Measurements from ENCODE around the gene GTF2H3.
"Not testable (repeated sequence)": the region's sequence is repeated elsewhere in the genome, so short reads cannot be mapped to it uniquely, and the experiment has no call there.

Gene GTF2H3

DNA sequence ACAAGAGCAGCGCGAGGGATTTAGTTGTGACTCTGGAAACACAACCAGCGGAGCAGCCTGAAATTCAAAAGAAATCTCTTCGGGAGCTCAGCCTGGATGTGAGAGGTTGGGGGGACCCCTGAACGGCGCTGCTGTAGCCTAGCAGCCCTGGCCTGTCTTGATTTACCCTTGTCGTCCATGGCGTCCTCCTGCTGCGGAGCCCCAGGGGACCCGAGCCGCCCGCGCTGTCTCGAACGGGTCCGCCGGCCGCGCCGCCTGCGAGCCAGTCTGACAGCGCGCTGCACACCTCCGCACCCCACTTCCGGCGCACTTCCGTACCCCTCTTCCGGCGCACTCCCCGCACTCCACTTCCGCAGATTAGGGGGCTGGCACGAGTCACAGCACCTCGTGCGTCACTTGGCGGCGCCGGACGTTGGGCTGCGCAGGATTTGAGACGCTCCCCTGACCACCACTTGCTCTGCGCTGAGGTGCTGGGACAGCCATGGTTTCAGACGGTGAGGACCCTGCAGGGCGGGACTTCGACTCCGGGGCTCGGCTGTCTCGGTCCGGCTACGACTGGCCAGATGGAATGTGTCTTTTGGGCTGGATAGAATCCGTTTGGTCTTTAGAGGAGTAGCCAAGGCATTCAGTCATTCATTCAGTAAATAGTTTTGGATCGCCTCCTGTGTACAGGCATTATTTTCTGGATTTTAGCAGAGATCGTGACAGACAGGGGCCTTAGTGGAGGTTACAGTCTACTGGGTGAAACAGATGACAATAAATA is at the start of gene GTF2H3, which contains the start of gene EIF2B1:
Gene GTF2H3 (plus strand): TSS at position 451 of the 763 bp plus-strand sequence. CDS start 31 bp downstream, at position 482.
Gene EIF2B1 (minus strand): TSS at position 308 of the 763 bp plus-strand sequence. CDS start 129 bp downstream, at position 179.
- peak; percentile 93 for DNase-seq (ENCODE audit: low spot score)

DNA sequence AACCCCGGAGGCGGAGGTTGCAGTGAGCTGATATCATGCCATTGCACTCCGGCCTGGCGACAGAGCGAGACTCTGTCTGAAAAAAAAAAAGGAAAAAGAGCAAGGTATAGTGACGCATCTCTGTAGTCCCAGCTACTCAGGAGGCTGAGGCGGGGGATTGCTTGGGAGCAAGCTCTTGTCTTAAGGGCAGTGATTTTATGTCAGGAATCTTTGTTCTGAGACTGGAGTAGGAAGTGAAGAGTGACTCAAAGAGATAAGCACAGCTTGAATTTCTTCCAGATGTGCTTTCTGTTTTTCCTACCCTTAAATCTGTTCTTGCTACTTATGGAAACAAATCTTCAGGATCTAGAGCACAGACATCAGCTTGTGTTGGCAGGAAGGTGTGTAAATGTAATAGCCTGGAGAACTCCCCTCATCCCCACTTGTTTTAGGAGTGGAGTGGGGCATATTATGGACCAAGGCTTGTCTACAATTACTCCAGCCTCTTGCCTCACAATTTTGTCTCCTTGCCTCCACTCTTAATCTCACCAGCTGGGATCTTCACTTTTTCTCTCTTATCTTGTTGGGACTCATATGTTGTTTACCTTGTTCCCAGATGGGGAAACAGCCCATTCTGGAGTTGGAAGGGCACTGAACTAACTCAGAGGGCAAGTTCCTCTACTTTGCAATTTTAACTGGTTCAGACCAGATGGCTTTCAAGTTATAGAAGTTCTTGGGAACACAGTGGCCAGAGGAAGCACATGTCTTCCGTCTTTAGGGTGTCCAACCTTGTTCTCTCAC is 41.7 kb upstream of the GTF2H3 start:
- DNase-seq (ENCODE audit: low spot score), result no peak

DNA sequence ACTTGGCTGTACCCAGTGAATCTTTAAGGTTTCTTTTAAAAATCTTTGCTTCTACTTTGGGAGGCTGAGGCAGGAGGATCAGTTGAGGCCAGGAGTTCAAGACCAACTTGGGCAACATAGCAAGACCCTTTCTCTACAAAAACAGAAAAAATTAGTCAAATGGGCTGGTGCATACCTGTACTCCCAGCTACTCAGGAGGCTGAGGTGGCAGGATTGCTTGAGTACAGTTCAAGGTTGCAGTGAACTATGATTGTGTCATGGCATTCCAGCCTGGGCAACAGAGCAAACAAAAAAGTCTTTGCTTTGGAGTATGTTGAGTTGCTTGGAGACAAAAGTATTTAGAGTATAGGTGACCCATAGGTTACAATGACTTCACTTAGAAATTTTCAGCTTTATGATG is 37.9 kb upstream of the GTF2H3 start:
- no peak for DNase-seq (ENCODE audit: low spot score)

DNA sequence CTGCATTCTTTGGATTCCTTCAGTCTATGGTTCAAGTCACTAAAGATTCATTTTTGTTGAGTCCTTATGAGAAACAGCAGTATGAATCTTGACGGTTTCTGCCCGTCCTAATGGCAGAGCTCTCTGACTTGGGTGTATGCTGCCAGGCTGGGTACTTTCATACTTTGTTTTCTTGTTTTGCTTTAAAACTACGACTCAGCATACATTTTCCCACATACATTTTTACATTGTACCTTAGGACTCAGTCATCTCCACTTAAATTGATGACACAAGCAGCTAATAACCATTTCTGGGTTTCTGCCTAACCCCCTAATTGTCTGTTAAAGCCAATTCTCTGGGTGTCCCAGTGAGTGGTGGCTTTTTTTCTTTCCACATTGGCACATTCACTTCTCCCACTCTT is 36.5 kb upstream of the GTF2H3 start:
- no peak for DNase-seq (ENCODE audit: low spot score)

DNA sequence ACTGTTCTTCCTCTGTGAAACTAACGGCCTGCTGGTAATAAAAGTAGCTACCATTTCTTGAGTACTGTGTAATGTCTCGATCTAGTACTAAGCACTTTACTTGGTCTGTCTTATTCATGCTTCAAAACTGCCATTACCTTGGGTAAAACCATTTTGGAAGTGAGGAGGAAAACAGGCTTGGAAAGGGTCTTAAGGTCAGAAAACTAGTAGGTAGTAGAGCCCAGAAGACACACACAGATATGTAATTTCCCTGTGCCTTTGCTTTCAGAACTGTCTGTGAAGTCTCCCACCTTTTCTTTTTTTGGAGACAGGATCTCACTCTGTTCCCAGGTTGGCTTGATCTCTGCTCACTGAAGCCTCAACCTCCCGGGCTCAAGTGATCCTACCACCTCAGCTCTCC is 35.1 kb upstream of the GTF2H3 start:
- no peak for DNase-seq (ENCODE audit: low spot score)

DNA sequence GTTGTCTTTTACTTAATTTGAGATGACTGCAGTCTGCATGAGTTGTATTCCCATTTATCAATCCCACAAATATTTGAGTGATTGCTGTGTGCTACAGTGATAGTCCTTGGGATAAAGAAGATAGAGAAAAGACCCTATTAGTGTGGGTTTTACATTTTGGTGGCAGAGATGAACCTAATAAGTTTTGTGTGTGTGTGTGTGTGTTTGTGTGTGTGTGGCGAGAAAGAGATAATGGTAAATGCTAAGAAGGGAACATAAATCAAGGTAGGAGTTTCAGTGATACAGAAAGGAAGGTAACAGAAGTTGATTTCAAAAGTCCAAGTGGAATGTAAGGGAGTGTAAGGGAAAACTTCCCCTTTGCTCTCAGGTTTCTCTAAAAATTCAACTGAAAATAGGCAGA is 34.3 kb upstream of the GTF2H3 start:
- no peak for DNase-seq (ENCODE audit: low spot score)

DNA sequence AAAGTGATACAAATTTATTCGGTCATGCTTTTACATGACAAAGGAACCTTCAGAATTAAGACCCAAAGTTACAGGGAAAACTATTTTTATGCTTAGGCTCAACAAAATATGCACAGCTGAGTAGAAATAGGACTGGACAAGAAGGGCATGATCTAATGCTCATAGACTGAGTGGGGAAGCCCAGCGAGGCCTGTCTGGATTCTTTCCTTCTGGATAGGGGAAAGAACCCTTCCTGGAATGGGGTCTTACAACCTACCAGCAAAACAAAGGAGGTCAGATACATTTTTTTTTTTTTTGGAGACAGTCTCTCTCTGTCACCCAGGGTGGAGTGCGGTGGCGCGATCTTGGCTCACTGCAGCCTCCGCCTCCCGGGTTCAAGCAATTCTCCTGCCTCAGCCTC is 33.9 kb upstream of the GTF2H3 start:
- DNase-seq (ENCODE audit: low spot score), result no peak

DNA sequence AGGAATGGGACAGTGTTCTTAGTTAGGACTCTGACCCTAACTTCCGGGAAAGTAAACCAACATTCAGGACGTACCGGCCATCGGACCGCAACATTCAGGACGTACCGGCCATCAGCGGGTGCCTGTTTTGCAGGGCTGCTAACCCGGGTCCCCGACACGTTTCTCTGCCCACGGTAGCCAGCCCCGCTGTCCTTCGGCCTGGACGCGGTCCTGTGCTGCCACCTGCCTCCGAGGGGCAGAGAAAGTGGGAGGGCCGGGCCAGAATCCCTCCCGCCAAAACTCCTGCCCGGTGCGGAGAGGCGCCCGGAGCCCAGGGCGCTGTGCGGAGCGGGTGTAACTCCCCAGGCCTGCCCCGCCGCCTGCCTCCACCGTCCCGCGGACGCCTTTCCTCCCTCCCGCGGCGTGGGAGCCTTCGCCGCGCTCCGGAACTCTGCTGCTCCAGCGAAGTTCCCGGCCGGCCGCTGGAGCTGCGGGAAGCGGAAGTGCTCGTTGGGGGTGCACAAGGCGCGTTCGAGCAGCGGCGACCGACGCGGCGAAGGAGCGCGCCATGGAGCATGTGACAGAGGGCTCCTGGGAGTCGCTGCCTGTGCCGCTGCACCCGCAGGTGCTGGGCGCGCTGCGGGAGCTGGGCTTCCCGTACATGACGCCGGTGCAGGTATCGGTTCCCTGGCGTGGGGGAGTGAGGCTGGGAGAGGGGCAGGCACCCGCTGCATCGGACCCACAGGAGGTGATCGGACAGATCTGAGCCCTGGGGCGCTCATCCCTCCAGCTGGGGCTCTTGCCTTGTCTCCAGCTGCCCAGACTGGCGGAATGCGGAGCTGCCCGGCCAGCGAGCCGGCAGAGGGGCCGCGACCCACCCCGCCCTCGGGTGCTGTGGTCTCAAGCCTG is 31.8 kb upstream of the GTF2H3 start, which contains the start of gene DDX55:
Gene DDX55 (plus strand): TSS at position 498 of the 888 bp plus-strand sequence. CDS start 50 bp downstream, at position 548.
- DNase-seq (ENCODE audit: low spot score), result peak; percentile 71

DNA sequence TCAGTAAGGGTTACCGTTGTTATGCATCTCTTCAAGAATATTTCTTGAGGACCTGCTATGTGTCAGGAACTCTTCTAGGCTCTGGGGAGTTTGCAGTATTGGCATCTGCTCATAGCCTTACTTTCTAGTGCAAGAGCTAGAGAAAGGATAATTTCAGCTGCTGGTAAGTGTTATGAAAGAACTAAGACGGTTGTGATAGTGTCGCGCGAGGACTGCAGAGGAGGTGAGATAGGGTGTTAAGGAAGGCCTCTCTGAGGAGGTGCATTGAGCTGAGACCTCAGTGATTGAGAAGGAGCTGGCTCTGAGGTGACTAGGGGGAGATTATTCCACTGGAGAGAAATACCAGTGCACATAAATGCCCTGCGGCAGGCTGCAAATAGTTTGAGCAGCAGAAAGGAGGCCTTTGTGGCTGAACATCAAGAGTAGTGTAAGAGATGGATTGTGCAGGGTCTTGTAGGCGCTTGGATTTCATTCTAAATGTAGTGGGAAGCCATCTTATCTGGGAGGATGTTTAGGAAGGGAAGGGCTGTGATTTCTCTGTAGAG is 30.9 kb upstream of the GTF2H3 start:
- DNase-seq (ENCODE audit: low spot score), result no peak

DNA sequence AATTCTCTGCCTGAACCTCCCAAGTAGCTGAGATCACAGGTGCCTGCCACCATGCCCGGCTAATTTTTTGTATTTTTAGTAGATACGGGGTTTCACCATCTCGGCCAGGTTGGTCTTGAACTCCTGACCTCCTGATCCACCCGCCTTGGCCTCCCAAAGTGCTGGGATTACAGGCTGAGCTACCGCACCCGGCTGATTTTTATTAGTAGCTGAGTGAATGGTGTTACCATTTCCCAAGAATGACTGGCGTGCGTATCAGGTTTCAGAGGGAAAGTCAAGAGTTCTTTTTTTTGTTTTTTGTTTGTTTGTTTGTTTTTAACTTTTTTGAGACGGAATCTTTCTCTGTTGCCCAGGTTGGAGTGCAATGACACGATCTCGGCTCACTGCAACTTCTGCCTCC is 30.1 kb upstream of the GTF2H3 start:
- DNase-seq (ENCODE audit: low spot score), result not testable (repeated sequence)

DNA sequence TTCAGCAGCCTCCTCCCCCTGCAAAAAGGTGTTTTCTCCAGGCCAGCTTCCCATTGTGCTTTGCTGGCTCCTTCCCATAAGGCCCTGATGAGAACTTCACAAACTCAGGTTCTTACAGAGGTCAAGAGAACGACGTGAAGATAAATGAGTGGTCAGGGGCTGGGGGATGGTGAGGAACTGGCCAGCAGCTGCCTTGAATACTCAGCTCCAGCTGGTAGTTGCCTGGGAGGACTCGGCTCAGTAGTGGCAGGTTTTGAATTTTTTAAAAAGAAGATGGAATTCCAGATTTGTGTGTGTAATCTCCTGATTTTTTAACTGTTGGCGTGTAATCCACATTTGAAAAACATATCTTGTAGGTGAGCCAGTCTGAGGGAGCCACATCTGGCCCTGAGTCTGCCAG is 25.9 kb upstream of the GTF2H3 start:
- DNase-seq (ENCODE audit: low spot score), result no peak

DNA sequence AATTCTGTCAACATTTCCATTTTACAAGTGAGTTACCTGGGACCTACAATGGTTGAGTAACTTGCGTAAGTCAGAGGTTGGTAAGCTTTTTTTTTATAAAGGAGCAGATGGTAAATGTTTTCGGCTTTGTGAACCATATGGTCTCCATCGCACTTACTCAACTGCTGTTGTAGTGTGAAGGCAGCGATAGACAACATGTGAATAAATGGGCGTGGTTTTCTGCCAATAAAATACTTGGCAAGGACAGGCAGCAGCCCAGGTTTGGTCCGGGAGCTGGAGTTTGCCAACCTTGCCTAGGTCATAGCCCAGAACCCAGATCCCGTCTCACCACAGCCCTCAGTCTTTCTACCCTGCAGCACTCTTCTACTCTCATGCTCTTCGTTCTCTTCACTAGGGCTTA is 25.4 kb upstream of the GTF2H3 start:
- DNase-seq (ENCODE audit: low spot score), result no peak

DNA sequence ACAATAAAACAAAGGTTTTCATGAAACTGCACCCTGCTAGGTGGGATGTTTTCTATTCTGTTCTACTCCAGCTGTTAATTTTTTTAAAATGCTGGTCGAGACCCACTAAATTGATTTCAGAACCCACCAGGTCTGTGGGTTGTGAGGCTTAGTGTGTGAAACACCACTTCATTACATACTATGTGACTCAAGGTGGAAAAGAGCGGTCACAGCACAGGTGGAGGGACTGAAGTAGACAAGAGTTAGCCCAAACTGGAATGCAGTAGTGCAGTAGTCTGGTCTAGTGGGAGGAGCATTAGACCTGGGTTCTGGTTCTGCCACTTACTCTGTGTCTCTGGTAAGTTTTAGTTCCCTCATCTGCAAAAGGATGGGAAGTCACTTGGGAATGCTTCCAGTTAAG is 19.5 kb upstream of the GTF2H3 start:
- no peak for DNase-seq (ENCODE audit: low spot score)

DNA sequence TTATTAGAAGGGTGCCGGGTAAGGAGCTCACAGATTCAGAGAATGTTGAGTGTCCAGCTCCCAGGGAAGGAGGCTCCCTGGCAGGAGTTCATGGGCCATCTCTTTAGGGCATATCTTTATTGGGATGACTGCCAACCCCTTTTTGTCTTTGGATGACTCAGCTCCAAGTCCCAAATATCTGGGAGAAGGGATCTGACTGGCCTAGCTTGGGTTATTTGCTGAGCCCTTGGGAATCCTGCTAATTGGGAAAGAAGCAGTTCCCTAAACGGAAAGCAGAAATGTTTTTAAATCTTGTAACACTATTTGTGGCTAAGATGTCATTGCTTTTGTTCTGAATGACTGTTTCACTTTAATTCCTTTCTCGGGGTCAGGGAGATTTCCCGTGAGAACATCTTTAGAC is 19.1 kb upstream of the GTF2H3 start:
- DNase-seq (ENCODE audit: low spot score), result no peak

DNA sequence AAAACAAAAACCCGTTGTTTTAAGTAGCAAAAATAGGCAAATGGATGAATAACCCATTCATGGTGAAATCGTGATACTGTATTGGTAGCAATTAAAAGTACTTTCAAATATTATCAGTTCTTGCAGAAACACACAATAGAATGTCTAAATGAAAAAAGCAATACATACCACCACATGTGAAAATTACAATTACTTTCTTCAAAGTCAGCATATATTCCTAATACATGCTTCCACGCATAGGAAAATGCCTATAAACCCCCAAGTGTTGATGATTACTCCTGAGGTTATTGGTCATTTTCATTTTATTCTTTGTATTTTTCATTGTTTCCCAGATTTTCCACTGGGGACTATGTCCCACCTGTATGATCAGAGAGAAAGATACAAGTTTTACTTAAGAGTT is 16.5 kb upstream of the GTF2H3 start:
- no peak for DNase-seq (ENCODE audit: low spot score)

DNA sequence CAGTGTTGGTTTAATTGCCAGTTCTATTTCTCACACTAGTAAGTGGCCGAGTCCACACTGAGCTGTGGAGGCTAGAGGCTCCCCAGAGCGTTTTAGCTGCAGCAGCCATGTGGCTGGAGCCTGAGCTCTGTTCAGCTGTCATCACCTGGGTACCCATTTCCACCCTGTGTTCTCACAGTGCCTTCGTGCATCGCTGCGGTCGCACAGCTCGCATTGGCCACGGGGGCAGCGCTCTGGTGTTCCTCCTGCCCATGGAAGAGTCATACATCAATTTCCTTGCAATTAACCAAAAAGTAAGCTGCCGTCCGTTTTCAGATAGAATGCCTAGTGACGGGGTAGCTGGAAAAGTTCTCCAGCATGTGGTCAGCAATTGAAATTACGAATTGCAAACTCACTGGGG is 16.0 kb upstream of the GTF2H3 start:
- DNase-seq (ENCODE audit: low spot score), result no peak

DNA sequence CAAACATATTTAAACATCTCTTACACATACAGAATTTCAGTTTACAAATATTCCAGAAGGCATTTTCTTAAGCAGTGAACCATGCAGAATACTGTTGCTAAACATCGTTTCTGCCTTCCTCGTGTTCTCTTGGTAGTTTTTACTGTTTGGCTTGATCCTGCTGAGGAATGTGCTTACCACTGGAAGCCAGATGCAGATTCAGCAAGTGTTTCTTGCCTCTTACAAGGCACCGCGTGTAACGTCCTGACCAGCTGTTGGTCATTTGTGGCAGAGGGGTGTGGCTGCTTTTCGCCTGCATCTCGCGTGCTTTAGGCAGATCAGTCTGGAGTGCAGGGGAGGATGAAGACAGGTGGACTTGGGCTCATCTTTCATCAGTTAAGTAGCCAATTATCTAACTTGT is 12.5 kb upstream of the GTF2H3 start:
- DNase-seq (ENCODE audit: low spot score), result no peak

DNA sequence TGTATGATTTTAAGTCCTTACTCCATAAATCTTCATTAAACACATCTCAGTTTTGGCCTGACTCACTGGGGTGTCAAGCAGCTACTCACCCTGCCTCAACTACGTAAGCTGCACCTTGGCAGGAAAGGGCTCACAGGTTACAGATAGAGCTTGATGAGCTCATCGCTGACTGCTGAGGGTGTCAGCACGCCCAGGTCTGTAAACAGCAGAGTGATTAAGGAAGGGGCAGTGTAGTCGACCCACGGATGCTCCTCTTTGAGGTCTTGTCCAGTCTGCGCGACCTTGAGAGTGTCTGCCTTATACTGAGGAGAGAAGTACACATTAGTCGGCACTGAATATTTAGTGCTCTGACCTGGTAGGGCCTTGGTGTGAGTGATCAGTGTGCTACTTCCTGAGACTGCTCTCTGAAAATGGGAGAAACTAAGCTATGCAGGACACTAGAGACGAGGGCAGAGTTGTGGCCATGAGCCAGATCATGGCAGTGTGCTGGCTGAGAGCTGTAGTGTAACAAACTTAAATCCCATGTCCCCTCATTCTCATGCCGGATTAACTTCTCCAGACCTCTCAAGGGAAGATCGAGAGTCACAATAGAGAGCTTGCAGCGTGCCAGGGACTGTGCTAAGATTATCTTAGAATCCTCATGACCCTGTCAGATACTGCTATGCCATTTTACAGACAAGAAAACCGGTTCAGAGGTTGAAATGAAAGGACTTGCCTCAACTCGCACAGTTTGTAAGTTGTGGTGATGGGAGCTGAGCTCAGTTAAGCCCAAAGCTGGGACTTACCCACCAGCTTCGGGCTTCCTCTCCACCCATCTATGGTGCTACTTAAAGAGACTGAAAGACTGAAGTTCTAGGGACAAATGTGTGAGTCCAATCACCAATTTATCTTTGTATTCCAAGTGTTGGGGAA is 11.8 kb upstream of the GTF2H3 start:
- no peak for DNase-seq (ENCODE audit: low spot score)

DNA sequence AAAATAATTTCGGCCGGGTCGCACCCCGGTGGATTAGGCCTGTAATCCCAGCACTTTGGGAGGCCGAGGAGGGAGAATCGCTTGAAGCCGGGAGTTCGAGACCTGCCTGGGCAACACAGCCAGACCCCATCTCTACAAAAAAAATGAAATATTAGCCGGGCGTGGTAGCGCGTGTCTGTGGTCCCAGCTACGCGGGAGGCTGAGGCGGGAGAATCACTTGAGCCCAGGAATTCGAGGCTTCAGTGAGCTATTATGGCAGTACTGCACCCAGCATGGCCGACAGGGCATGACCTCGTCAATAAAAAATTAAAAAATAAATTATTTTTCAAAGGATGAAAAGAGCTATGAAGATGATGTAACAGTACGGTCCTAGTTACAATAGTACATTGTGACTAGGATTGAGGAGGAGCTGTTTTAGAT is 523 bp downstream of the GTF2H3 start:
- no peak for DNase-seq (ENCODE audit: low spot score)

DNA sequence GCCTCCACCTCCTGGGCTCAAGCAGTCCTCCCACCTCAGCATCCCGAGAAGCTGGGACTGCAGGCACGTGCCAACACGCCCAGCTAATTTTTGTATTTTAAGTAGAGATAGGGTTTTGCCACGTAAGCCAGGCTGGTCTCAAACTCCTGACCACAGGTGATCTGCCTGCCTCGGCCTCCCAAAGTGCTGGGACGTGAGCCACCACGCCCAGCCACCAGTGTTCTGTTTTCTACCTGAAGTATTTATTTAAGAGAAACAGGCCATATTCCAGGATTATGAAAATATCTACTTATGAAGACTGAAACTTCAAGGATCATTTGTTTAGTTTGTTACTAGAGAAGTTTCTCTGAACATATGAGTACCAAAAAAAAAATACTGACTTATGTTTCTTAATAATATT is 10.3 kb downstream of the GTF2H3 start:
- DNase-seq (ENCODE audit: low spot score), result no peak

DNA sequence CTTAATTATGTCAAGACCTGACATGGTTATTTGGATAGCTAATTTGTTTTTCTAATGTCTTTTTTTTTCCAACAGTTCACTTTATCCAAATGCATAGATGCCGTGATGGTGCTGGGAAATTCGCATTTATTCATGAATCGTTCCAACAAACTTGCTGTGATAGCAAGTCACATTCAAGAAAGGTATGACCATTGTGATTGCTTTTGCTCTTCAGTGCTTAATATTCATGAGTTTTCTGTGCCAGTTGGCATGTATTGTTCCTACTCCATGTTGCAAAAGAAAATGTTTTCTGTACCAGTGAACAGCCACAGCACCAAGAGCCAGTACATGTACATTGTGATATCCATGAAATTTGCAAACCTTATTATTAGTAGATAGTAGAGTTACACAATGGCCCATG is 11.8 kb downstream of the GTF2H3 start:
- no peak for DNase-seq (ENCODE audit: low spot score)

Data from pons (tissue), 1 donor.